HEK293 (cell line): Measurements from ENCODE around the gene ECPAS.

Experiments
- CTCF ChIA-PET: fragments of 350-600 bp; formaldehyde crosslinking; extraction: SDS; loops from one replicate; lab custom pipeline; 2021; ENCODE audit warnings: antibody characterized with exemption; lab: Yijun Ruan, JAX
- POLR2A ChIA-PET: fragments of 300-600 bp; formaldehyde crosslinking; extraction: SDS; loops from one replicate; lab custom pipeline; 2020; ENCODE audit warnings: antibody characterized with exemption, inconsistent platforms; lab: Yijun Ruan, JAX
- H3K27ac ChIP-seq: fragments of 200-500 bp; sonication (Bioruptor generic); 2 replicates; pipeline ENCODE4 v1.5.1; 2014; ENCODE audit warnings: low read depth, low read length, control low read depth, inconsistent platforms; ENCODE audit errors: extremely low read depth
- H3K36me3 ChIP-seq, 2 experiments: fragments of 200-500 bp in 1 of 2; sonication (Bioruptor generic) in 1 of 2; 1 replicate in 1 of 2; 2 replicates in 1 of 2; pipeline ENCODE4 v1.5.1; 2014 to 2017; ENCODE audit warnings: inconsistent platforms in 2 of 2, low read length in 2 of 2; ENCODE audit not compliant: control insufficient read depth in 2 of 2, insufficient read depth in 1 of 2
- H3K4me1 ChIP-seq: fragments of 200-500 bp; sonication (Bioruptor generic); 2 replicates; pipeline ENCODE4 v1.5.1; 2014; ENCODE audit warnings: mild to moderate bottlenecking, low read length, inconsistent platforms; ENCODE audit not compliant: control insufficient read depth, insufficient read depth
- H3K4me3 ChIP-seq: 2 replicates; pipeline ENCODE4 v1.5.1; 2011; ENCODE audit warnings: low read depth, mild to moderate bottlenecking, control low read depth, low read length, moderate library complexity
- H3K9me3 ChIP-seq: fragments of 200-500 bp; sonication (Bioruptor generic); 2 replicates; pipeline ENCODE4 v1.5.1; 2014; ENCODE audit warnings: low read depth, low read length, inconsistent platforms; ENCODE audit not compliant: control insufficient read depth, insufficient read depth
- GFI1B ChIP-seq: fragments of 450-650 bp; formaldehyde crosslinking; IDR thresholded peaks from 2 replicates; pipeline ENCODE4 v1.5.1; 2016; ENCODE audit warnings: missing biosample characterization, missing genetic modification characterization
- HIC1 ChIP-seq: fragments of 450-650 bp; formaldehyde crosslinking; IDR thresholded peaks from 2 replicates; pipeline ENCODE4 v1.5.1; 2016; ENCODE audit warnings: missing biosample characterization, missing genetic modification characterization
- HOXA7 ChIP-seq: sonication (generic); formaldehyde crosslinking; IDR thresholded peaks from 2 replicates; pipeline ENCODE4 v1.8.1; 2022; ENCODE audit warnings: missing genetic modification reagents, borderline replicate concordance
- PBX3 ChIP-seq: sonication (generic); formaldehyde crosslinking; IDR thresholded peaks from 2 replicates; pipeline ENCODE4 v1.8.1; 2022; ENCODE audit warnings: mild to moderate bottlenecking, moderate library complexity, missing genetic modification reagents
- PRDM6 ChIP-seq: fragments of 450-650 bp; formaldehyde crosslinking; IDR thresholded peaks from 2 replicates; pipeline ENCODE4 v1.5.1; 2017; ENCODE audit warnings: missing biosample characterization, missing genetic modification characterization
- REST ChIP-seq: fragments of 450-650 bp; formaldehyde crosslinking; IDR thresholded peaks from 2 replicates; pipeline ENCODE4 v1.5.1; 2016; ENCODE audit warnings: missing biosample characterization, missing genetic modification characterization
- ZBTB11 ChIP-seq: fragments of 450-650 bp; formaldehyde crosslinking; conservative IDR thresholded peaks from 2 replicates; pipeline ENCODE4 v1.5.1; 2016; ENCODE audit warnings: low read depth, missing biosample characterization, missing genetic modification characterization
- ZBTB49 ChIP-seq: fragments of 450-650 bp; formaldehyde crosslinking; IDR thresholded peaks from 2 replicates; pipeline ENCODE4 v1.5.1; 2016; ENCODE audit warnings: missing biosample characterization, missing genetic modification characterization, low read depth
- ZNF155 ChIP-seq: fragments of 450-650 bp; formaldehyde crosslinking; IDR thresholded peaks from 2 replicates; pipeline ENCODE4 v1.5.1; 2016; ENCODE audit warnings: missing biosample characterization, missing genetic modification characterization
- ZNF174 ChIP-seq: fragments of 450-650 bp; formaldehyde crosslinking; IDR thresholded peaks from 2 replicates; pipeline ENCODE4 v1.5.0; 2017; ENCODE audit warnings: missing biosample characterization, mild to moderate bottlenecking, missing genetic modification characterization
- ZNF175 ChIP-seq: fragments of 450-650 bp; formaldehyde crosslinking; IDR thresholded peaks from 2 replicates; pipeline ENCODE4 v1.5.1; 2016; ENCODE audit warnings: missing biosample characterization, missing genetic modification characterization
- ZNF362 ChIP-seq: fragments of 450-650 bp; formaldehyde crosslinking; IDR thresholded peaks from 2 replicates; pipeline ENCODE4 v1.5.1; 2016; ENCODE audit warnings: missing biosample characterization, missing genetic modification characterization
- ZNF391 ChIP-seq: fragments of 450-650 bp; formaldehyde crosslinking; IDR thresholded peaks from 2 replicates; pipeline ENCODE4 v1.5.1; 2016; ENCODE audit warnings: low read depth, missing biosample characterization, missing genetic modification characterization, borderline replicate concordance
- ZNF423 ChIP-seq: fragments of 450-650 bp; formaldehyde crosslinking; IDR thresholded peaks from 2 replicates; pipeline ENCODE4 v1.5.1; 2016; ENCODE audit warnings: missing biosample characterization, missing genetic modification characterization
- ZNF521 ChIP-seq: fragments of 450-650 bp; formaldehyde crosslinking; IDR thresholded peaks from 2 replicates; pipeline ENCODE4 v1.5.1; 2017; ENCODE audit warnings: missing biosample characterization, mild to moderate bottlenecking, missing genetic modification characterization
- ZNF701 ChIP-seq: fragments of 450-650 bp; formaldehyde crosslinking; IDR thresholded peaks from 2 replicates; pipeline ENCODE4 v1.5.1; 2016; ENCODE audit warnings: missing biosample characterization, missing genetic modification characterization
- ZNF791 ChIP-seq: fragments of 450-650 bp; formaldehyde crosslinking; IDR thresholded peaks from 2 replicates; pipeline ENCODE4 v1.5.1; 2016; ENCODE audit warnings: missing biosample characterization, missing genetic modification characterization
- ZSCAN30 ChIP-seq: fragments of 450-650 bp; IDR thresholded peaks from 2 replicates; pipeline ENCODE4 v1.5.1; 2018; ENCODE audit warnings: missing biosample characterization, mild to moderate bottlenecking, missing genetic modification characterization, moderate library complexity

ECPAS gene

GRCh38 chr9:111411266-111411665 is 72.9 kb downstream of the ECPAS start (continued):
- no peak for TF ChIP-seq ZNF174 (tag by site-specific recombination)
- no peak for TF ChIP-seq GFI1B (tag by site-specific recombination)
- TF ChIP-seq ZSCAN30 (tag by site-specific recombination): no peak
- no peak for TF ChIP-seq ZNF701 (tag by site-specific recombination)

GRCh38 chr9:111407813-111408212 is 76.4 kb downstream of the ECPAS start:
- H3K4me1 ChIP-seq: no peaks in the 10 kb centered on the region
- no peaks in the 10 kb centered on the region for H3K9me3 ChIP-seq
- ChIA-PET POLR2A (no interaction called here), CTCF (no interaction called here)
- no peak overlapping the region for H3K27ac ChIP-seq
- TF ChIP-seq ZBTB49 (no peak), ZNF391 (tag by site-specific recombination) (no peak), PRDM6 (tag by site-specific recombination) (no peak), ZNF175 (tag by site-specific recombination) (no peak), HOXA7 (CRISPR knock-in tag) (no peak), ZNF155 (tag by site-specific recombination) (no peak), PBX3 (CRISPR knock-in tag) (no peak), ZNF521 (tag by site-specific recombination) (no peak), ZNF423 (no peak)
- H3K36me3 ChIP-seq: peaks cover 26 to 84% of the 10 kb centered on the region in 2 experiments
- H3K4me3 ChIP-seq: no peak overlapping the region

GRCh38 chr9:111405701-111406100 is 78.5 kb downstream of the ECPAS start:
- Histone ChIP-seq H3K36me3 (peaks cover 21 to 63% of the 10 kb centered on the region in 2 experiments), H3K4me3 (no peak overlapping the region), H3K9me3 (no peaks in the 10 kb centered on the region), H3K27ac (no peak overlapping the region), H3K4me1 (no peaks in the 10 kb centered on the region)
- CTCF ChIA-PET: interaction anchor here (0.7 kb wide), 2 partner anchors 53 to 668 kb away, joined by 3 read pairs; no protein-coding TSS in a partner anchor
- POLR2A ChIA-PET: no interaction called here
- TF ChIP-seq ZNF791 (tag by site-specific recombination): no peak
- no peak for TF ChIP-seq ZBTB11 (tag by site-specific recombination)
- no peak for TF ChIP-seq REST (tag by site-specific recombination)
- no peak for TF ChIP-seq HIC1
- no peak for TF ChIP-seq ZNF362 (tag by site-specific recombination)
